ENCODE results near the gene POU2F2. TPM values are rescaled to one million over a fixed set of nuclear protein-coding genes. Genes with fewer than 3 reads are reported as not detected.

Gene POU2F2
- total and polyA plus RNA-seq, 10 of the 15 experiments (the other 5 are each of a cell fraction or from before 2014, with no cell fraction given), result 4.4 to 62.4 (median 37.9) TPM

DNA sequence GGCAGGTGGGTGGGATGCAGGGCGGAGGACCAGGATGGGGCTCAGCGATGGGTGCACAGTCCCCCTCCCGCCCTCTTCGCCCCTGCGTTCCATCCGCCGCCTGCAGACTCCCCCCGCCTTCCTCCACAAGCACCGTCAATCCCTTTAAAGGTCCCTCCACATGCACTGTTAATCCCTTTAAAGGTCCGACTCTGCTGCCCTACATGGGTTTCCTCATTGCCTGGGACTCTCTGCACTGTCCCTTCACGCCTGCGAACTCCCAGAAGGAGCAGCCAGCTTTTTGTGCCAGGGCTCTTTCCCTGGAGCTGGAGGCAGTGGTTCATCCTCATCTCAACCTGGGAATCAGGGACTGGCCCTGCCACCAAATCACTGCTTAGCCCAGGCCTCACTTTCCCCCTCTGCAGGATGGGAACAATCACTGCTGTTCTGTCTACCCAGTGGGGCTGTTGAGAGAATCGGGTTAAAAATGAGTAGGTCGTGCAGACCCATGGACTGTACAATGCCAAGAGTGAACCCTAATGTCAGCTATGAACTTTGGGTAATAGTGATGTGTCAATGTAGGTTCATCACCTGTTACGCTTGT is 35.9 kb downstream of the POU2F2 start:
- Histone ChIP-seq H2AFZ (ENCODE audit: control insufficient read depth, low read depth, low read length) (no peak overlapping the region), H3K79me2 (ENCODE audit: control insufficient read depth, insufficient read depth, low read length) (no peaks in the 10 kb centered on the region), H3K9me3 (replicated peaks; ENCODE audit: control insufficient read depth, insufficient read depth, low read length) (no peaks in the 10 kb centered on the region), H3K36me3 (ENCODE audit: control insufficient read depth in 2 of 2, insufficient read depth in 2 of 2, low read length in 1 of 2) (peaks cover 32 to 38% of the 10 kb centered on the region in 2 experiments), H3K4me3 (no peak overlapping the region), H3K4me1 (ENCODE audit: control insufficient read depth, insufficient read depth, low read length) (peaks cover 9% of the 10 kb centered on the region), H3K9ac (ENCODE audit: control insufficient read depth, insufficient read depth, low read length) (no peak overlapping the region), H4K20me1 (ENCODE audit: control insufficient read depth, insufficient read depth) (no peaks in the 10 kb centered on the region), H3K27me3 (replicated peaks in 1 of 2; ENCODE audit: control insufficient read depth in 2 of 2, insufficient read depth in 2 of 2, low read length in 1 of 2) (no peaks in the 10 kb centered on the region), H3K4me2 (ENCODE audit: control insufficient read depth, insufficient read depth) (no peak overlapping the region), H3K27ac (ENCODE audit: control insufficient read depth, insufficient read depth) (no peak overlapping the region)
- FAIRE-seq (no peak), ATAC-seq (no peak), DNase-seq (ENCODE audit: low read depth, low spot score) (no peak)
- intact Hi-C loops (cut with micrococcal nuclease; ENCODE audit: unreplicated experiment) (no loop called here), in situ Hi-C loops (cut with MboI) (no loop called here)
- ChIA-PET SMC1A (ENCODE audit: uncharacterized antibody, unreplicated experiment) (no interaction called here), RAD21 (ENCODE audit: unreplicated experiment) (no interaction called here), POLR2A (interaction anchor here (0.6 to 1.1 kb wide), 4 partner anchors 18 to 1860 kb away, joined by 3 to 6 read pairs (median 4); no protein-coding TSS in a partner anchor), CTCF (interaction anchor here (1.0 to 1.6 kb wide), 2 partner anchors 12 to 32 kb away, joined by 4 read pairs; no protein-coding TSS in a partner anchor)
- TF ChIP-seq, protein P1, sequence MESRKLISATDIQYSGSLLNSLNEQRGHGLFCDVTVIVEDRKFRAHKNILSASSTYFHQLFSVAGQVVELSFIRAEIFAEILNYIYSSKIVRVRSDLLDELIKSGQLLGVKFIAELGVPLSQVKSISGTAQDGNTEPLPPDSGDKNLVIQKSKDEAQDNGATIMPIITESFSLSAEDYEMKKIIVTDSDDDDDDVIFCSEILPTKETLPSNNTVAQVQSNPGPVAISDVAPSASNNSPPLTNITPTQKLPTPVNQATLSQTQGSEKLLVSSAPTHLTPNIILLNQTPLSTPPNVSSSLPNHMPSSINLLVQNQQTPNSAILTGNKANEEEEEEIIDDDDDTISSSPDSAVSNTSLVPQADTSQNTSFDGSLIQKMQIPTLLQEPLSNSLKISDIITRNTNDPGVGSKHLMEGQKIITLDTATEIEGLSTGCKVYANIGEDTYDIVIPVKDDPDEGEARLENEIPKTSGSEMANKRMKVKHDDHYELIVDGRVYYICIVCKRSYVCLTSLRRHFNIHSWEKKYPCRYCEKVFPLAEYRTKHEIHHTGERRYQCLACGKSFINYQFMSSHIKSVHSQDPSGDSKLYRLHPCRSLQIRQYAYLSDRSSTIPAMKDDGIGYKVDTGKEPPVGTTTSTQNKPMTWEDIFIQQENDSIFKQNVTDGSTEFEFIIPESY (IDR thresholded peaks at IDR 0.05), result no peak
- BruUV-seq (replicated peaks), result no TSS peak
- 96% methylated on average over 13 of the region's 15 CpGs for WGBS (ENCODE audit: insufficient coverage, insufficient replicate concordance, low lambda C conversion rate, missing lambda C conversion rate)

DNA sequence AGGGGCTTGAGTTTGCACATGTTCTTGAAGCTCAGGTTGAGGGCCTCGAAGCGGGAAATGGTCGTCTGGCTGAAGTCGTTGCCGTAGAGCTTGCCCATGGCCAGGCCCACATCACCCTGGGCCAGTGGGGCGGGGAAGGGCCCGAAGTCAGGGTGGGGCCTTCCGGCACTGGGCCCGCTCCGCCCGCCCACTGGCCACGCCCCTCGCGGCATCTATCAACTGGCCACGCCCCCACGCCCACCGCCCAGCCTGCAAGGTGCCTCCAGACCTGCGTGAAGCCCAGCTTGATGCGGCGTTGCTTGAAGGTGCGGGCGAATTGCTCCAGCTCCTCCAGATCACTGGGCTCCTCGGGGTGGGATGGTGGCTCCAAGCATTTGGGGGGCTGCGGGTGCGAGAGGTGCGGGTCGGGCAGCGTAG is 36.4 kb downstream of the POU2F2 start:
- H3K36me3 ChIP-seq (ENCODE audit: control insufficient read depth in 2 of 2, insufficient read depth in 2 of 2, low read length in 1 of 2), result peaks cover 32 to 39% of the 10 kb centered on the region in 2 experiments
- peaks cover 13% of the 10 kb centered on the region for H3K4me1 ChIP-seq (ENCODE audit: control insufficient read depth, insufficient read depth, low read length)
- FAIRE-seq (no peak), ATAC-seq (no peak), DNase-seq (ENCODE audit: low read depth, low spot score) (no peak)
- H3K9me3 ChIP-seq (replicated peaks; ENCODE audit: control insufficient read depth, insufficient read depth, low read length), result no peaks in the 10 kb centered on the region
- TF ChIP-seq GATAD2B (conservative IDR thresholded peaks at IDR 0.05; ENCODE audit: low read depth) (no peak), KAT2A (conservative IDR thresholded peaks at IDR 0.05; ENCODE audit: control insufficient read depth, low read depth, low read length) (no peak), TCF3 (IDR thresholded peaks at IDR 0.05; ENCODE audit: borderline replicate concordance, insufficient read depth, low read depth, low read length) (no peak), STAT1 (conservative IDR thresholded peaks at IDR 0.05) (no peak), SUPT20H (IDR thresholded peaks at IDR 0.05; ENCODE audit: borderline replicate concordance, control insufficient read depth, low read depth, low read length) (no peak)
- TF ChIP-seq, protein P2, sequence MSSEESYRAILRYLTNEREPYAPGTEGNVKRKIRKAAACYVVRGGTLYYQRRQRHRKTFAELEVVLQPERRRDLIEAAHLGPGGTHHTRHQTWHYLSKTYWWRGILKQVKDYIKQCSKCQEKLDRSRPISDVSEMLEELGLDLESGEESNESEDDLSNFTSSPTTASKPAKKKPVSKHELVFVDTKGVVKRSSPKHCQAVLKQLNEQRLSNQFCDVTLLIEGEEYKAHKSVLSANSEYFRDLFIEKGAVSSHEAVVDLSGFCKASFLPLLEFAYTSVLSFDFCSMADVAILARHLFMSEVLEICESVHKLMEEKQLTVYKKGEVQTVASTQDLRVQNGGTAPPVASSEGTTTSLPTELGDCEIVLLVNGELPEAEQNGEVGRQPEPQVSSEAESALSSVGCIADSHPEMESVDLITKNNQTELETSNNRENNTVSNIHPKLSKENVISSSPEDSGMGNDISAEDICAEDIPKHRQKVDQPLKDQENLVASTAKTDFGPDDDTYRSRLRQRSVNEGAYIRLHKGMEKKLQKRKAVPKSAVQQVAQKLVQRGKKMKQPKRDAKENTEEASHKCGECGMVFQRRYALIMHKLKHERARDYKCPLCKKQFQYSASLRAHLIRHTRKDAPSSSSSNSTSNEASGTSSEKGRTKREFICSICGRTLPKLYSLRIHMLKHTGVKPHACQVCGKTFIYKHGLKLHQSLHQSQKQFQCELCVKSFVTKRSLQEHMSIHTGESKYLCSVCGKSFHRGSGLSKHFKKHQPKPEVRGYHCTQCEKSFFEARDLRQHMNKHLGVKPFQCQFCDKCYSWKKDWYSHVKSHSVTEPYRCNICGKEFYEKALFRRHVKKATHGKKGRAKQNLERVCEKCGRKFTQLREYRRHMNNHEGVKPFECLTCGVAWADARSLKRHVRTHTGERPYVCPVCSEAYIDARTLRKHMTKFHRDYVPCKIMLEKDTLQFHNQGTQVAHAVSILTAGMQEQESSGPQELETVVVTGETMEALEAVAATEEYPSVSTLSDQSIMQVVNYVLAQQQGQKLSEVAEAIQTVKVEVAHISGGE (CRISPR knock-in tag; IDR thresholded peaks at IDR 0.05), result no peak
- TF ChIP-seq, protein P3, sequence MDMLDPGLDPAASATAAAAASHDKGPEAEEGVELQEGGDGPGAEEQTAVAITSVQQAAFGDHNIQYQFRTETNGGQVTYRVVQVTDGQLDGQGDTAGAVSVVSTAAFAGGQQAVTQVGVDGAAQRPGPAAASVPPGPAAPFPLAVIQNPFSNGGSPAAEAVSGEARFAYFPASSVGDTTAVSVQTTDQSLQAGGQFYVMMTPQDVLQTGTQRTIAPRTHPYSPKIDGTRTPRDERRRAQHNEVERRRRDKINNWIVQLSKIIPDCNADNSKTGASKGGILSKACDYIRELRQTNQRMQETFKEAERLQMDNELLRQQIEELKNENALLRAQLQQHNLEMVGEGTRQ (IDR thresholded peaks at IDR 0.05; ENCODE audit: borderline replicate concordance, low read depth, low read length), result no peak
- H3K4me3 ChIP-seq, result no peak overlapping the region
- H4K20me1 ChIP-seq (ENCODE audit: control insufficient read depth, insufficient read depth), result no peaks in the 10 kb centered on the region
- in situ Hi-C loops (cut with MboI), result no loop called here
- H3K4me2 ChIP-seq (ENCODE audit: control insufficient read depth, insufficient read depth), result no peak overlapping the region
- POLR2A ChIA-PET, result interaction anchor here (1.1 kb wide), 1 partner anchor 19 kb away, joined by 3 read pairs; no protein-coding TSS in a partner anchor
- SMC1A ChIA-PET (ENCODE audit: uncharacterized antibody, unreplicated experiment), result interaction anchor here (0.6 kb wide), 1 partner anchor 305 kb away, joined by 3 read pairs; no protein-coding TSS in a partner anchor
- H2AFZ ChIP-seq (ENCODE audit: control insufficient read depth, low read depth, low read length), result no peak overlapping the region
- H3K79me2 ChIP-seq (ENCODE audit: control insufficient read depth, insufficient read depth, low read length), result no peaks in the 10 kb centered on the region
- H3K9ac ChIP-seq (ENCODE audit: control insufficient read depth, insufficient read depth, low read length), result no peak overlapping the region
- WGBS (ENCODE audit: insufficient coverage, insufficient replicate concordance, low lambda C conversion rate, missing lambda C conversion rate), result 74% methylated on average over 16 of the region's 28 CpGs
- H3K27me3 ChIP-seq (replicated peaks in 1 of 2; ENCODE audit: control insufficient read depth in 2 of 2, insufficient read depth in 2 of 2, low read length in 1 of 2), result no peaks in the 10 kb centered on the region
- H3K27ac ChIP-seq (ENCODE audit: control insufficient read depth, insufficient read depth), result no peak overlapping the region
- RAD21 ChIA-PET (ENCODE audit: unreplicated experiment), result no interaction called here
- intact Hi-C loops (cut with micrococcal nuclease; ENCODE audit: unreplicated experiment), result no loop called here
- BruUV-seq (replicated peaks), result no TSS peak
- CTCF ChIA-PET, result interaction anchor here (1.6 kb wide), 1 partner anchor 33 kb away, joined by 4 read pairs; no protein-coding TSS in a partner anchor

Data from GM12878 (cell line).